HepG2 (cell line): ENCODE measurements around the gene DNAAF9. TPM values are rescaled to one million over a fixed set of nuclear protein-coding genes. Genes with fewer than 3 reads are reported as not detected.

Source experiments
- ADNP ChIP-seq: sonication (generic); formaldehyde crosslinking; IDR thresholded peaks from 2 replicates; pipeline ENCODE4 v1.4.0; 2020; ENCODE audit warnings: missing genetic modification reagents
- CEBPG ChIP-seq: IDR thresholded peaks from 2 replicates; pipeline ENCODE4 v1.6.1; 2016
- CHD2 ChIP-seq: IDR thresholded peaks from 2 replicates; pipeline ENCODE4 v1.6.1; 2011; ENCODE audit warnings: low read depth, low read length, improper control_type of control experiment
- HDAC1 ChIP-seq: sonication (generic); formaldehyde crosslinking; IDR thresholded peaks from 2 replicates; pipeline ENCODE4 v1.5.1; 2020; ENCODE audit warnings: mild to moderate bottlenecking, missing genetic modification reagents
- HOXA3 ChIP-seq: sonication (generic); formaldehyde crosslinking; IDR thresholded peaks from 2 replicates; pipeline ENCODE4 v1.5.0; 2020; ENCODE audit warnings: missing genetic modification reagents
- NCOR1 ChIP-seq: fragments of 200-600 bp; sonication (generic); IDR thresholded peaks from 2 replicates; pipeline ENCODE4 v1.7.0; 2017; ENCODE audit warnings: antibody characterized with exemption, low read length, borderline replicate concordance
- PCBP2 ChIP-seq: fragments of 200-400 bp; formaldehyde crosslinking; optimal IDR thresholded peaks from 2 replicates; pipeline ENCODE3; 2018; ENCODE audit warnings: low read length, low read depth; ENCODE audit not compliant: poor library complexity, severe bottlenecking
- PHF5A ChIP-seq: IDR thresholded peaks from one replicate; pipeline ENCODE4 v1.6.1; 2018; ENCODE audit warnings: low read depth, missing genetic modification reagents; ENCODE audit not compliant: unreplicated experiment
- RXRB ChIP-seq: IDR thresholded peaks from 2 replicates; pipeline ENCODE4 v1.6.1; 2016; ENCODE audit warnings: borderline replicate concordance, missing genetic modification reagents, missing compliant biosample characterization
- ZNF124 ChIP-seq: sonication (generic); formaldehyde crosslinking; IDR thresholded peaks from 2 replicates; pipeline ENCODE4 v1.4.0; 2020; ENCODE audit warnings: missing genetic modification reagents
- ZNF17 ChIP-seq: sonication (generic); formaldehyde crosslinking; IDR thresholded peaks from 2 replicates; pipeline ENCODE4 v1.5.0; 2020; ENCODE audit warnings: mild to moderate bottlenecking, missing genetic modification reagents
- ZNF205 ChIP-seq: IDR thresholded peaks from 2 replicates; pipeline ENCODE4 v1.6.1; 2018; ENCODE audit warnings: missing biosample characterization, missing genetic modification reagents
- ZNF3 ChIP-seq: IDR thresholded peaks from 2 replicates; pipeline ENCODE4 v1.7.0; 2017; ENCODE audit warnings: inconsistent platforms
- ZNF766 ChIP-seq: sonication (generic); formaldehyde crosslinking; IDR thresholded peaks from 2 replicates; pipeline ENCODE4 v1.5.0; 2020; ENCODE audit warnings: missing genetic modification reagents, borderline replicate concordance
- polyA plus RNA-seq, 8 experiments: library from polyadenylated mRNA; depleted of rRNA in 3 of 8; stranded (reverse) in 7 of 8; unstranded in 1 of 8; fragments of >200 nt; fragmentation: Illumina TruSeq in 4 of 8; extraction: Trizol in 4 of 8; gene quantifications; 2 replicates each; pipeline versions ENCODE4 v1.2.1 to v1.2.3, GENCODE V29; 2011 to 2016; ENCODE audit warnings: low read depth in 4 of 8, missing spikeins in 1 of 8, mixed read lengths in 1 of 8; ENCODE audit not compliant: insufficient read depth in 1 of 8
- total RNA-seq, 5 experiments: library from RNA; depleted of rRNA; stranded (reverse); fragments of >200 nt; fragmentation: Illumina TruSeq; extraction: Trizol; gene quantifications; 2 replicates each; pipeline ENCODE4 v1.2.3, GENCODE V29; 2016; ENCODE audit warnings: low read depth in 1 of 5
- TF ChIP-seq, protein P1 (sequence below): sonication (generic); formaldehyde crosslinking; IDR thresholded peaks from 2 replicates; pipeline ENCODE4 v1.4.0; 2020; ENCODE audit warnings: missing genetic modification reagents
- TF ChIP-seq, protein P2 (sequence below): sonication (generic); formaldehyde crosslinking; IDR thresholded peaks from 2 replicates; pipeline ENCODE4 v1.4.0; 2020; ENCODE audit warnings: mild to moderate bottlenecking, missing genetic modification reagents
- TF ChIP-seq, protein P3 (sequence below): sonication (generic); formaldehyde crosslinking; IDR thresholded peaks from 2 replicates; pipeline ENCODE4 v1.8.1; 2023; ENCODE audit warnings: mild to moderate bottlenecking, missing genetic modification reagents
- TF ChIP-seq, protein P4 (sequence below): sonication (generic); formaldehyde crosslinking; IDR thresholded peaks from 2 replicates; pipeline ENCODE4 v1.9.0; 2021; ENCODE audit warnings: missing genetic modification reagents, mild to moderate bottlenecking, borderline replicate concordance
- TF ChIP-seq, protein P5 (sequence below): IDR thresholded peaks from 2 replicates; pipeline ENCODE4 v1.6.1; 2016; ENCODE audit warnings: mild to moderate bottlenecking

The DNAAF9 gene
- total and polyA plus RNA-seq, 2 of the 13 experiments (the other 11 are each of a cell fraction or from before 2014, with no cell fraction given), result 10.5 to 14.9 TPM

DNA sequence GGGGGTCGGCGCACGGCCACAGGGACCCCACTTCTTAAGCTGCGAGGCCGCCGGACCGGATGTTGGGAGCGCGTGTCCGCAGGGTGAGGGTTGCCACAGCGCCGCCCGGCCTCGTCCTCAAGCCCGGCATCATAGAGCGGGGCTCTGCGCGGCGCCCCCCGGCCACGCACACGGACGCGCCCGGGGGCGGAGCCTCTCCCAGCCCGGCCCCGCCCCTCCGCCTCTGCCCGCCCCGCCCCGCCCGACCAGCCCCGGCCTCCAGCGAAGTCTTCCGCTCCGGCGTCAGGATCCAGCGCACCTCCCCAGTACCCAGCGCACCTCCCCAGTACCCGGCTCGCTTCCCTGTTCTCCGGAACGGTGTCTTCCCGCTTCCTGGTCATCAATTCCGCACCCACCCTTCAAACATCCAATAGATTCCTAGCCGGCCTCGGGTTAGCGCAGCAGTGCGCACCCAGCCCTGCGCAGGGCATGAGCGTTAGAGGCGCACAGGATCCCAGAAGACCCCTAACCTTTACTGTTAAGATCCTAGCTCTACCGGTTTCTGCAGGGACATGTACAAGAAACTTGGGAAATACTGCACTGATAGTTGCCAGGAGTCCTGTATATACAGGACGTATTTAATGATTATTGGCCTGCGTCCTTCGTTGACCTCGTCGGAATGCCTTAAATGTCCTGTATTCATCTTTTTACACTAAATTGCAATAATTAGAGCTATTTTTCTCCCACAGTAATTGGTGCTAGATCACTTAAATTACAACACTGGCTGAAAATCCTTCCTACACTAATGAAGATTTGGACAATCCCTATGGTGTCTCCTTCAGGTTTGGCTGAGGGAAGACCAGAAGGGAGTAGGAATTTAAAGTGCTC is 535 bp upstream of the DNAAF9 start (continued):
- peak; percentile 21; the same call in 1 of the 2 replicates for TF ChIP-seq RXRB (CRISPR knock-in tag)
- TF ChIP-seq, protein P1, sequence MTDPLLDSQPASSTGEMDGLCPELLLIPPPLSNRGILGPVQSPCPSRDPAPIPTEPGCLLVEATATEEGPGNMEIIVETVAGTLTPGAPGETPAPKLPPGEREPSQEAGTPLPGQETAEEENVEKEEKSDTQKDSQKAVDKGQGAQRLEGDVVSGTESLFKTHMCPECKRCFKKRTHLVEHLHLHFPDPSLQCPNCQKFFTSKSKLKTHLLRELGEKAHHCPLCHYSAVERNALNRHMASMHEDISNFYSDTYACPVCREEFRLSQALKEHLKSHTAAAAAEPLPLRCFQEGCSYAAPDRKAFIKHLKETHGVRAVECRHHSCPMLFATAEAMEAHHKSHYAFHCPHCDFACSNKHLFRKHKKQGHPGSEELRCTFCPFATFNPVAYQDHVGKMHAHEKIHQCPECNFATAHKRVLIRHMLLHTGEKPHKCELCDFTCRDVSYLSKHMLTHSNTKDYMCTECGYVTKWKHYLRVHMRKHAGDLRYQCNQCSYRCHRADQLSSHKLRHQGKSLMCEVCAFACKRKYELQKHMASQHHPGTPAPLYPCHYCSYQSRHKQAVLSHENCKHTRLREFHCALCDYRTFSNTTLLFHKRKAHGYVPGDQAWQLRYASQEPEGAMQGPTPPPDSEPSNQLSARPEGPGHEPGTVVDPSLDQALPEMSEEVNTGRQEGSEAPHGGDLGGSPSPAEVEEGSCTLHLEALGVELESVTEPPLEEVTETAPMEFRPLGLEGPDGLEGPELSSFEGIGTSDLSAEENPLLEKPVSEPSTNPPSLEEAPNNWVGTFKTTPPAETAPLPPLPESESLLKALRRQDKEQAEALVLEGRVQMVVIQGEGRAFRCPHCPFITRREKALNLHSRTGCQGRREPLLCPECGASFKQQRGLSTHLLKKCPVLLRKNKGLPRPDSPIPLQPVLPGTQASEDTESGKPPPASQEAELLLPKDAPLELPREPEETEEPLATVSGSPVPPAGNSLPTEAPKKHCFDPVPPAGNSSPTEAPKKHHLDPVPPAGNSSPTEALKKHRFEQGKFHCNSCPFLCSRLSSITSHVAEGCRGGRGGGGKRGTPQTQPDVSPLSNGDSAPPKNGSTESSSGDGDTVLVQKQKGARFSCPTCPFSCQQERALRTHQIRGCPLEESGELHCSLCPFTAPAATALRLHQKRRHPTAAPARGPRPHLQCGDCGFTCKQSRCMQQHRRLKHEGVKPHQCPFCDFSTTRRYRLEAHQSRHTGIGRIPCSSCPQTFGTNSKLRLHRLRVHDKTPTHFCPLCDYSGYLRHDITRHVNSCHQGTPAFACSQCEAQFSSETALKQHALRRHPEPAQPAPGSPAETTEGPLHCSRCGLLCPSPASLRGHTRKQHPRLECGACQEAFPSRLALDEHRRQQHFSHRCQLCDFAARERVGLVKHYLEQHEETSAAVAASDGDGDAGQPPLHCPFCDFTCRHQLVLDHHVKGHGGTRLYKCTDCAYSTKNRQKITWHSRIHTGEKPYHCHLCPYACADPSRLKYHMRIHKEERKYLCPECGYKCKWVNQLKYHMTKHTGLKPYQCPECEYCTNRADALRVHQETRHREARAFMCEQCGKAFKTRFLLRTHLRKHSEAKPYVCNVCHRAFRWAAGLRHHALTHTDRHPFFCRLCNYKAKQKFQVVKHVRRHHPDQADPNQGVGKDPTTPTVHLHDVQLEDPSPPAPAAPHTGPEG, result no peak
- no peak for TF ChIP-seq ADNP (CRISPR knock-in tag)
- TF ChIP-seq, protein P2, sequence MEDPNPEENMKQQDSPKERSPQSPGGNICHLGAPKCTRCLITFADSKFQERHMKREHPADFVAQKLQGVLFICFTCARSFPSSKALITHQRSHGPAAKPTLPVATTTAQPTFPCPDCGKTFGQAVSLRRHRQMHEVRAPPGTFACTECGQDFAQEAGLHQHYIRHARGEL (CRISPR knock-in tag), result no peak
- peak; percentile 77 for TF ChIP-seq HDAC1
- TF ChIP-seq HOXA3 (CRISPR knock-in tag), result peak; percentile 50; the same call in 1 of the 2 replicates
- TF ChIP-seq ZNF17 (CRISPR knock-in tag), result no peak
- no peak for TF ChIP-seq PCBP2
- TF ChIP-seq ZNF766 (CRISPR knock-in tag), result no peak; the same call in 1 of the 2 replicates
- TF ChIP-seq ZNF124 (CRISPR knock-in tag), result no peak; the same call in 1 of the 2 replicates
- TF ChIP-seq, protein P3, sequence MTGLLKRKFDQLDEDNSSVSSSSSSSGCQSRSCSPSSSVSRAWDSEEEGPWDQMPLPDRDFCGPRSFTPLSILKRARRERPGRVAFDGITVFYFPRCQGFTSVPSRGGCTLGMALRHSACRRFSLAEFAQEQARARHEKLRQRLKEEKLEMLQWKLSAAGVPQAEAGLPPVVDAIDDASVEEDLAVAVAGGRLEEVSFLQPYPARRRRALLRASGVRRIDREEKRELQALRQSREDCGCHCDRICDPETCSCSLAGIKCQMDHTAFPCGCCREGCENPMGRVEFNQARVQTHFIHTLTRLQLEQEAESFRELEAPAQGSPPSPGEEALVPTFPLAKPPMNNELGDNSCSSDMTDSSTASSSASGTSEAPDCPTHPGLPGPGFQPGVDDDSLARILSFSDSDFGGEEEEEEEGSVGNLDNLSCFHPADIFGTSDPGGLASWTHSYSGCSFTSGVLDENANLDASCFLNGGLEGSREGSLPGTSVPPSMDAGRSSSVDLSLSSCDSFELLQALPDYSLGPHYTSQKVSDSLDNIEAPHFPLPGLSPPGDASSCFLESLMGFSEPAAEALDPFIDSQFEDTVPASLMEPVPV (CRISPR knock-in tag), result no peak
- TF ChIP-seq PHF5A (CRISPR knock-in tag), result peak; percentile 2
- no peak for TF ChIP-seq CEBPG (CRISPR knock-in tag)
- TF ChIP-seq ZNF3 (CRISPR knock-in tag), result no peak
- TF ChIP-seq, protein P4, sequence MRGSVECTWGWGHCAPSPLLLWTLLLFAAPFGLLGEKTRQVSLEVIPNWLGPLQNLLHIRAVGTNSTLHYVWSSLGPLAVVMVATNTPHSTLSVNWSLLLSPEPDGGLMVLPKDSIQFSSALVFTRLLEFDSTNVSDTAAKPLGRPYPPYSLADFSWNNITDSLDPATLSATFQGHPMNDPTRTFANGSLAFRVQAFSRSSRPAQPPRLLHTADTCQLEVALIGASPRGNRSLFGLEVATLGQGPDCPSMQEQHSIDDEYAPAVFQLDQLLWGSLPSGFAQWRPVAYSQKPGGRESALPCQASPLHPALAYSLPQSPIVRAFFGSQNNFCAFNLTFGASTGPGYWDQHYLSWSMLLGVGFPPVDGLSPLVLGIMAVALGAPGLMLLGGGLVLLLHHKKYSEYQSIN, result no peak
- peak; percentile 31; the same call in 1 of the 2 replicates for TF ChIP-seq ZNF205 (CRISPR knock-in tag)
- no peak; the same call in 1 of the 2 replicates for TF ChIP-seq NCOR1
- TF ChIP-seq, protein P5, sequence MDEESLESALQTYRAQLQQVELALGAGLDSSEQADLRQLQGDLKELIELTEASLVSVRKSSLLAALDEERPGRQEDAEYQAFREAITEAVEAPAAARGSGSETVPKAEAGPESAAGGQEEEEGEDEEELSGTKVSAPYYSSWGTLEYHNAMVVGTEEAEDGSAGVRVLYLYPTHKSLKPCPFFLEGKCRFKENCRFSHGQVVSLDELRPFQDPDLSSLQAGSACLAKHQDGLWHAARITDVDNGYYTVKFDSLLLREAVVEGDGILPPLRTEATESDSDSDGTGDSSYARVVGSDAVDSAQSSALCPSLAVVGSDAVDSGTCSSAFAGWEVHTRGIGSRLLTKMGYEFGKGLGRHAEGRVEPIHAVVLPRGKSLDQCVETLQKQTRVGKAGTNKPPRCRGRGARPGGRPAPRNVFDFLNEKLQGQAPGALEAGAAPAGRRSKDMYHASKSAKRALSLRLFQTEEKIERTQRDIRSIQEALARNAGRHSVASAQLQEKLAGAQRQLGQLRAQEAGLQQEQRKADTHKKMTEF (CRISPR knock-in tag), result no peak; the same call in 1 of the 2 replicates
- no peak for TF ChIP-seq CHD2
